H7 (cell line): Measurements from ENCODE around the gene DNAAF8. TPM values are rescaled to one million over a fixed set of nuclear protein-coding genes. Genes with fewer than 3 reads are reported as not detected.

Experiments used
- DNase-seq: peaks from one replicate; pipeline ENCODE4 v3.0.0; 2012
- H3K27me3 ChIP-seq: 2 replicates; pipeline ENCODE4 v1.6.0; 2011; ENCODE audit warnings: mild to moderate bottlenecking, low read length; ENCODE audit not compliant: control insufficient read depth, insufficient read depth
- H3K36me3 ChIP-seq: replicated peaks from 2 replicates; pipeline ENCODE4 v1.5.1; 2011; ENCODE audit warnings: low read length; ENCODE audit not compliant: control insufficient read depth, insufficient read depth
- H3K4me3 ChIP-seq: 2 replicates; pipeline ENCODE4 v1.5.1; 2011; ENCODE audit warnings: low read depth, mild to moderate bottlenecking, control low read depth, low read length, moderate library complexity; ENCODE audit not compliant: insufficient read depth
- total RNA-seq: library from RNA; depleted of rRNA; stranded (reverse); fragments of >200 nt; shearing (Covaris generic); gene quantifications from 2 replicates; pipeline ENCODE4 v1.2.3, GENCODE V29; 2014

DNAAF8 gene
- total RNA-seq, 1 experiment from 2014 or later = 1.1 TPM

DNA sequence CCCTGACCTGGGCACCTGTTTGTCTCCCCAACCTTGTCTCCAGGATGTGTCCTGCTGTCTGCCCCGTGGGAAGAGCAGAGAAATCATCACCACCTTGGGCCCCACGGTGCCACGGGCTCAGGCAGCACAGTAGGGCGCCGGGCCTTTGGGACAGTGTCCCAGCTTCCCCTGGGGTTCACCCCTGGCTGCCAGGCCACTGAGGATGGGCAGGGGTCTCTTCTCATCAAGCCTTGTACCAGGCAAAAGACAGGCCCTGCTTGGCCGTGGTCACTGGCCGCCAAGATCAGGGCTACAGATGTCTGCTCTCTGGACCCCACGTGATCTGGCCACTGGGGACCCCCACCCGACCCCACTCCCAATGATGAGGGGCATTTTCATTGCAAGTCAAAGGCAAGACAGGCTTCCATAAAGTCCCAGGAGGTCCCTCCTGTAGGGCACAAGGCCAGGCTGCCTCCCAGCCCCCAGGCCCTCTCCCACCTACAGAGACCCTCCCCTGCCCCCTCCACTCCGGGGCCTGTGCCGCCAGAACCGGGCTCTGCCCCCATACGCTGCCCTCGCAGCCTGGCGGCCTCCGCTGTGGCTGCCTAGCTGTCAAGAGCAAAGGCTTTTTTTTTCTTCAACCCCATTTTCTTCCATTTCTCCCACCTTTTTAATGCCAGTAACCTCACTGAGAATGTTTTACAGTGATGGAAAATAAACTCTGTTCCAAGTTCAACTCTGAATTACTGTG is 14.5 kb downstream of the DNAAF8 start:
- H3K36me3 ChIP-seq = peaks cover 13% of the 10 kb centered on the region
- no peaks in the 10 kb centered on the region for H3K27me3 ChIP-seq
- DNase-seq = no peak
- no peak overlapping the region for H3K4me3 ChIP-seq

DNA sequence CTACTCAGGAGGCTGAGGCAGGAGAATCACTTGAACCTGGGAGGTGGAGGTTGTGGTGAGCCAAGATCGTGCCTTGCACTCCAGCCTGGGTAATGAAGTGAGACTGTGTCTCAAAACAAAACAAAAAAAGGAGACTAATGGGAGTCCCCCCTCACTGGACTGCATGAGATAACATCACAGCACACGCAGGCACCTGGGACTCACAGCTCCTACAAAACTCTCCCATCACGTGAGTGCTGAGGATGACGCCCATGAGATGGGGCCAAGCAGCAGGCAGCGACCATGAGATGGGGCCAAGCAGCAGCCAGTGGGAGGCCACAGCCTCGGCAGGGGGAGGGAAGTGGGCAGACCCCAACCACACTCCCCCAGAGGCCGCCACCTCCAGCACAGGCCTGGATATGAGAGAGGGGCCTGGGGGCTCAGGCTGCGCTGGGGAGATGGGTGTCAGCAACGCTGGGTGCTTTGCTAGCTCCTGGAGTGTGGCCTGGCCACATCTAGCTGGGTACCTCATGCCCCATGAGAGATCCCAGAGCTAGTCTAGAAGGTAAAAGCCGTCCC is 15.4 kb downstream of the DNAAF8 start:
- no peaks in the 10 kb centered on the region for H3K27me3 ChIP-seq
- DNase-seq = no peak
- no peak overlapping the region for H3K4me3 ChIP-seq
- peaks cover 14% of the 10 kb centered on the region for H3K36me3 ChIP-seq

DNA sequence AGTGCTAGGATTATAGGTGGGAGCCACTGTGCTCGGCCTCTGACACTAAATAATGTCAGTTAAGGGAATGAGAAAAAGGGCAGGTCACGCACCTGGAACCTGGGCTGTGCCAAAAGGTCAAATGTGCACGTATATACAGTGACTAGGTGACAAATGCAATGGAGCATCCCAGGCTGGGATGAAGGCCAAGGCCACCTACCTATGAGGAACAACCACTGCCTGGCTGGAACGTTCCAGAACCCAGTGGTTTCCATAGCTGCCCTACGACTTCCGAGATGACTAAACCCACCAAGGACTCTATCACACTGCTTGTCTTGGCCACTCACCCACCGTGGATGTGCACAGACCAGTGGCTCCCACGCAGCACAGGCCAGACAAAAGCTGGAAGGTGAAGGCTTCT is 16.6 kb downstream of the DNAAF8 start:
- no peak for DNase-seq
- peaks cover 19% of the 10 kb centered on the region for H3K36me3 ChIP-seq
- H3K27me3 ChIP-seq = no peaks in the 10 kb centered on the region
- H3K4me3 ChIP-seq = no peak overlapping the region

DNA sequence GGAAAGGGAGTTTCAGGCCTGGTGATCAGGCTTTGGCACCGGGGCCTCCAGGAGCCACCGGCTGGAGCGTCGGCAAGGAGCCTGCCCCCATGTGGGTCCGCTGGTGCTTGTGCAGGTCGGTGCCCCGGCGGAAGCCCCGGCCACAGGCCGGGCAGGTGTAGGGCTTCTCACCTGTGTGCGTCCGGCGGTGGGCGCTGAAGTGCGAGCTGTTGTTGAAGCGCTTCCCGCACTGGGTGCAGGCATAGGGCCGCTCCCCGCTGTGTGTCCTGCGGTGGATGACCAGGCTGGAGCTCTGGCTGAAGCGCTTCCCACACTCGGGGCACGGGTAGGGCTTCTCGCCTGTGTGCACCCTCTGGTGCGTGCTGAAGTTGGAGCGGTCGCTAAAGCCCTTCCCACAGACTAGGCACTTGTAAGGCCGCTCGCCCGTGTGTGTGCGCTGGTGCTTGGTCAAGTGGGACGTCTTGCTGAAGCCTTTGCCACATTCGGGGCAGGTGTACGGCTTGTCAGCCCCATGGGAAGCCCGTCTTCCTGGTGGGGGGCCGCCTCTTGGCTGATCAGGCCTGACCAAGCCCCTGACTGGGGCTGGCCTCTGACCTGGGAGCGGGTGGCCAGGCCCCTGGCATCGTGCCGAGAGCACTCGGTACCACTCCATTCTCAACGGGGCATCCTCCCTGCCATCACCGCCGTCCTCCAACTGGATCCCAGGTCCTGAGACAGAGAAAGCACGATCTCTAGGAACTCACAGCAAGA is 18.2 kb downstream of the DNAAF8 start:
- peaks cover 19% of the 10 kb centered on the region for H3K36me3 ChIP-seq
- DNase-seq = peak; percentile 46

DNA sequence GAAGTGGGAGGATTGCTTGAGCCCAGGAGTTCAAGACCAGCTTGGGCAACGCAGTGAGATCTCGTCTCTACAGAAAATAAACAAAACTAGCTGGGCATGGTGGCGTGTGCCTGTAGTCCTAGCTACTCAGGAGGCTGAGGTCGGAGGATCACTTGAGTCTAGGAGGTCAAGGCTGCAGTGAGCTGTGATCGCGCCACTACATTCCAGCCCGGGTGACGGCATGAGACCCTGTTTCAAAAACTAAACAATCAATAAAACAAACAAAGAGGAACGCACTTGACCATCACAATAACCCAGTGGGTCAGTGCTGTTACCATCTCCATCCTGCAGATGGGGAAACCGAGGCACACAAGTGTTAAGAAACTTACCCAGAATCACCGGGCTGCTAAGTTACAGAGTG is 18.9 kb downstream of the DNAAF8 start:
- DNase-seq = no peak
- Histone ChIP-seq H3K36me3 (peaks cover 19% of the 10 kb centered on the region), H3K4me3 (no peak overlapping the region), H3K27me3 (no peaks in the 10 kb centered on the region)

More for the DNA sequence above, 18.2 kb downstream of the DNAAF8 start:
- Histone ChIP-seq H3K27me3 (no peaks in the 10 kb centered on the region), H3K4me3 (no peak overlapping the region)

DNA sequence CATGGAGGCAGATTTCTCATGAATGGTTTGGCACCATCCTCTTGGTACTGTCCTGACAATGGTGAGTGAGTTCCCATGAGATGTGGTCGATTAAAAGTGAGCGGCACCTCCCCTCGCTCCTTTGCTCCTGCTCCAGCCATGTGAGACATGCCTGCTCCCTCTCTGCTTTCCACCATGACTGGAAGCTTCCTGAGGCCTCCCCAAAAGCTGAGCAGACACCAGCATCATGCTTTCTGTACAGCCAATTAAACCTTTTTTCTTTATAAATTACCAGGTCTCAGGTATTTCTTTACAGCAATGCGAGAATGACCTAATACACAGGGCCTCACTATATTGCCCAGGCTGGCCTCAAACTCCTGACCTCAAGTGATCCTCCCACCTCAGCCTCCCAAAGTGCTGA is 20.5 kb downstream of the DNAAF8 start:
- H3K4me3 ChIP-seq = no peak overlapping the region
- no peaks in the 10 kb centered on the region for H3K27me3 ChIP-seq
- peaks cover 25% of the 10 kb centered on the region for H3K36me3 ChIP-seq
- DNase-seq = no peak

DNA sequence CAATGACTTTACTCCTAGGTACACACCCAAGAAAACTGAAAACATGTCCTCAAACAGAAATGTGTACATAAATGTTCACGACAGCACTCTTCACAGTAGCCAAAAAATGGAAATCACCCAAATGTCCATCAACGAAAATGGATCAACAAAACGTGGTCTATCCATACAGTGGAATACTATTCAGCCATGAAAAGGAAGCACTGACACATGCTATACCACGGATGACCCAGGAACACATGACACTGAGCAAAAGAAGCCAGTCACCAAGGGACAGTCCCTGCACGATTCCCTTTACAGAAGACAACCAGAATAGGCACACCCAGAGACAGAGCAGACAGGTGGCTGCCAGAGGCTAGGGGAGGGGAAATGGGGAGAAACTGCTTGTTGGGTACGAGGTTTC is 21.4 kb downstream of the DNAAF8 start:
- Histone ChIP-seq H3K27me3 (no peaks in the 10 kb centered on the region), H3K4me3 (no peak overlapping the region), H3K36me3 (peaks cover 31% of the 10 kb centered on the region)
- DNase-seq = no peak

DNA sequence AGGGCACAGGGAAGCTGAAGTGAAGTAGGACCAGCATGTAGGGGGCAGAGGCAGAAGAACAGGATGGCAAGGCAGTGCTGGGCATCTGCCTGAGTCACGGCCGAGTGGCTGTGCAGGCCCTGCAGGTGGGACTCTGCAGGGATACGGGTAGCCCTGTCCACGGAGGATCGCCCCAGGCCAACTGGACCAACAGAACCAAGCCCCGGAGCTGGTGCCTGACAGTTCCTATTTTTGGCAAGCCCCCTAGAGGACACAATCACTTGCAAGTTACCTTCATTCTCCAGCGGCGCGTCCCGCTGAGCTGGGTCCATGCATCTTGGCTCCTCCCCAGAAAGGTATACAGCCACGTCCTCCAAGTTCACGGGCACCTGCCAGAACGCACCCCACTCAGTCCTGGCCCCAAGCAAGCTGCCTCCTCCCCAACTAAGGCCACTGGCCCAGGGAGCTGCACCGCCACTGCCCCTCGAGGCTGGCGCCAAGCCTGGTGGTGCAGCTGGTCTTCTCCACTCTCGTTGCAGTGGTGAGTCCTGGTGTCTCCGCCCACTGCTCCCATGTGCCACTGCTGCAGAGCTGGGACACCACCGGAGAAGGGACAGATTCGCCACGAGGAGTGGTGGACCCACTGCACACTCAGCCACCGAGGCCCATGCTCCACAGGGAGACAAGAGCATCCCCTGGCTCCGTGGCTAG is 26.0 kb downstream of the DNAAF8 start:
- Histone ChIP-seq H3K36me3 (peaks cover 34% of the 10 kb centered on the region), H3K4me3 (no peak overlapping the region), H3K27me3 (no peaks in the 10 kb centered on the region)
- DNase-seq = no peak

DNA sequence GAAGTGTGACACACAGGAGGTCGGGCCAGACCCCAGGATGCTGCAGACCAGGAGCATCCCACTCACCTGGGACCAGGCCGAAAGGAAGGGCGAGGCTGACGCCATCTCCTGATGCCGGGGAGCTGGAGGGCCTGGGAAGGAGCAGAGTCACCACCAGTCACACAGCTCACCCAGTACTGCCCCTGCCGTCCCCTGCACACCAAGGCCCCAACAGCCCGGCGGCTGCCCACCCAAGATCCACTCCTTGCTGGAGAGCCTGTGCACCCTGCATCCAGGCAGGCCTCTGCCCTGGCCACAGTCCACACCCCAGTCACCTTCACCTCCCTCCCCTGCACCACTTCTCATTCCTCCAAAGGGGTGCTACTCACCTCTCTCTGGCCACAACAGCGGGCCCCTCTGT is 27.9 kb downstream of the DNAAF8 start:
- H3K36me3 ChIP-seq = peaks cover 31% of the 10 kb centered on the region
- no peak overlapping the region for H3K4me3 ChIP-seq
- no peaks in the 10 kb centered on the region for H3K27me3 ChIP-seq
- no peak for DNase-seq

DNA sequence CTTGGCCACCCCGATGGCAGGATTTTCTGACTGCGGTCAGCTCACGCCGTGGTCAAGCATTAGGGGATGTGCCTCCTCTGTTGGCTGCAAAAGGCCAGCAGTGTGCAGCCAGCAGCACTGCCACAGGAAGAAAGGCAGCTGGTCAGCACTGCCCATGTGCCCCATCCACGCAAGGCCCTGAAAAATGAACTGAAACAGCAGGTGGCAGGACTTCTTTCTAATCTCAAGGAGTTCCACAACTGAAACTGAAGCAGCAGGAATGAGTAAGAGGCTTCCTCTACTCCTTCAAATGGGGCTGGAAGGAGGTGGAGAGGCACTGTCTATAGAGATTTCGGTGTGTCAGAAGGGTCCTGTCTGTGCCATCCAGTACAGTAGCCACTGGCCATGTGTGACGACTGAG is 29.5 kb downstream of the DNAAF8 start:
- Histone ChIP-seq H3K36me3 (peaks cover 29% of the 10 kb centered on the region), H3K27me3 (no peaks in the 10 kb centered on the region), H3K4me3 (no peak overlapping the region)
- no peak for DNase-seq

DNA sequence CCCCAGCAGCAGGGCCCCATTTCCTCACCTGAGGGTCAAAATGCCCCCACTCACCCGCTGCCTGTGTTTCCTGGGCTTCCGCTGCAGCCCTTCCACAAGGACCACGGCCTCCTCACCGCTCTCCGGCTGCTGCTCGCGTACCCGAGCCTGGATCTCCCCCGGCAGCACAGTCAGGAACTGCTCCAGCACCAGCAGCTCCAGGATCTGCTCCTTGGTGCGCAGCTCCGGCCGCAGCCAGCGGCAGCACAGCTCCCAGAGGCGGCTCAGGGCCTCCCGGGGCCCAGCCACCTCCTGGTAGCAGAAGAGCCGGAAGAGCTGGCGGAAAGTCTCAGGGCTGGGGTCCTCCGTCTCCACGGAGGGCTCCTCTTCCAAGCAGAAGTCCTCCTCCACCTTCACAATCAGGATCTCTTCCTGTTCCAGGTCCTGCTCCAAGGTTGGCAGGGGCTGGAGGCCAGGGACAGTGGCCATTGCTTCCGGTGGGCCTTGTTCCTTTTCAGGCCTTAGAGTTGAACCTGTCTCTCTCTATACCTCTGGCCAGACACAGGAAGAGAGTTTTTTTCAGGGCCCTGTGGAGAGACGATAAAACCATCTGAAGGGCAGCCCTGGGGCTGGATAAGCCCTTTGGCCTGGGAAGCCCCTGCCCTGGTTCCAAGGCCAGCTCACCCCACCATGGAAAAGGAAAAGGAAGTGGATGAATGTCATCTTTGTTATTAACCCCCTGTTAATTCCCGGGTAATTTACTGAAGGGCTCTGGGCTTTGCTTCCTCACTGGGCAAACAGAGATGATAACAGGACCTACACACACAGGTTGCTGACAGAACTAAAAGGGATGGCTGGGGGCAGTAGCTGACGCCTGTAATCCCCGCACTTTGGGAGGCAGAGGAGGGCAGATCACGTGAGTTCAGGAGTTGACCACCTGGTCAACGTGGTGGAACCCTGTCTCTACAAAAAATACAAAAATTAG is 31.5 kb downstream of the DNAAF8 start:
- DNase-seq = no peak
- Histone ChIP-seq H3K36me3 (peaks cover 18% of the 10 kb centered on the region), H3K4me3 (peak overlapping the region; percentile 83), H3K27me3 (no peaks in the 10 kb centered on the region)

DNA sequence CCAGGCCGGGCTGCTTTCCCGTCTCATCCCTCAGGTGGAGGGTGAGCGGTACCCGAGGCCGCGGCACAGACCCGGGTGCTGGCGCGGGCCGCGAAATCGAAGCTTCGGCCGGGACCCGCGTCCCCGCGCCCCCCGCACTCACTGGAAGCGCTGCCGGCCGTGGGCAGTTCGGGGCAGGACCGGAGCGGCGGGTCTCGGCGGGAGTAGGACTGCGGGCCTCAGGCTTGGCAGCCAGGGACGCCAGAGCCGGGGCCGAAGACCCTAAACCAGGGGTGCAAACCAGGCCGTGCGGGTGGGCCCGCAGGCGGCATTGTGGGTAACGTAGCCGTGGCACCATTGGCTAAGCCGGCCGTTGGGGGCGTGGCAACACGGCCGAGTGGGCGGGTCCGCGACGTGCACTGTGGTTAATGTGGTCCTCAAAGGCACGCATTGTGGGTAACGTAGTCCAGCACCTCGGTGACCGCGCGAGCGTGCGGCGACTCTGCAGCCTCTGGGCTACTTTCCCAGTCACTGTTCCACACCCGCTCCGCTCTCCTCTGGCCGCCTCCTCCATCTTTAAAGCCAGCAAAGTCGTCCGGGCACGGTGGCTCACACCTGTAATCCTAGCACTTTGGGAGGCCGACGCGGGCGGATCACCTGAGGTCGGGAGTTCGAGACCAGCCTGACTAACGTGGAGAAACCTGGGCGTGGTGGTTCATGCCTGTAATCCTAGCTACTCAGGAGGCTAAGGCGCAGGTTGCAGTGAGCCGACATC is 32.7 kb downstream of the DNAAF8 start, which contains the start of gene ZNF500:
TSS of gene ZNF500 (minus strand) at position 288 of the 754 bp plus-strand sequence. CDS start 1,184 bp downstream, outside the sequence.
- peak within 1 kb of the TSS; percentile 83 for H3K4me3 ChIP-seq
- H3K27me3 ChIP-seq = no peaks in the 10 kb centered on the region
- H3K36me3 ChIP-seq = peaks cover 15% of the 10 kb centered on the region
- peak; percentile 99 for DNase-seq

DNA sequence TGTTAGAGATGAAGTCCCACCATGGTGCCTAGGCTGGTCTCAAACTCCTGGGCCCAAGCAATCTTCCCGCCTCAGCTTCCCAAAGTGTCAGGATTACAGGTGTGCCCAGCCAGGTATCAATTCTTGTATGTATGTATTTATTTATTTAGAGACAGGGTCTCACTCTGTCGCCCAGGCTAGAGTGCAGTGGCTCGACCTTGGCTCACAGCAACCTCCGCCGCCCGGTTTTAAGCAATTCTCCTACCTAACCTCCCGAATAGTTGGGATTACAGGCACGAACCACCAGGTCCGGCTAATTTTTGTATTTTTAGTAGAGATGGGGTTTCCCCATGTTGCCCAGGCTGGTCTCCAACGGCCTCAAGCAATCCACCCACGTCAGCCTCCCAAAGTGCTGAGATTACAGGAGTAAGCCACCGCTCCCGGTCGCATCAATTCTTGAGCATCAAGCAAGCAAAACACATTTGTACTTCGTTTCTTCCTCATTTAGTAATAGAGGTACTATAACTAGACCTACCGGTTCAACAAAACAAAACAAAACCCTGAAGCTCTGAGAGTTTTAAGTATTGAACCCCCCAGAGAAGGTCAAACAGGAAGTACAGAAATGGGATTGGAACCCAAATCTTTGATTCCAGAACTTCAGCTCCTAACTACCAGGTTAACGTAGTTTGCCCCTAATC is 33.7 kb downstream of the DNAAF8 start:
- H3K4me3 ChIP-seq = peak overlapping the region; percentile 37
- no peaks in the 10 kb centered on the region for H3K27me3 ChIP-seq
- no peak for DNase-seq
- H3K36me3 ChIP-seq = peaks cover 12% of the 10 kb centered on the region
